Measurements from ENCODE around the gene ALG9.

- TF ChIP-seq ZNF654 (tag by site-specific recombination; IDR thresholded peaks at IDR 0.05; ENCODE audit: low read depth) (no peak), ZSCAN30 (tag by site-specific recombination; IDR thresholded peaks at IDR 0.05) (no peak), ZNF639 (tag by site-specific recombination; IDR thresholded peaks at IDR 0.05) (no peak), YY1 (tag by site-specific recombination; IDR thresholded peaks at IDR 0.05) (no peak), ZNF324 (tag by site-specific recombination; IDR thresholded peaks at IDR 0.05) (no peak), SALL2 (tag by site-specific recombination; IDR thresholded peaks at IDR 0.05; ENCODE audit: borderline replicate concordance) (no peak), ZNF561 (tag by site-specific recombination; IDR thresholded peaks at IDR 0.05; ENCODE audit: borderline replicate concordance) (no peak), CTCF (tag by site-specific recombination; IDR thresholded peaks at IDR 0.05) (no peak), ZNF10 (tag by site-specific recombination; IDR thresholded peaks at IDR 0.05) (no peak), ZNF248 (tag by site-specific recombination; IDR thresholded peaks at IDR 0.05) (no peak), ZNF701 (tag by site-specific recombination; IDR thresholded peaks at IDR 0.05) (no peak), ZNF114 (tag by site-specific recombination; IDR thresholded peaks at IDR 0.05) (no peak), ZBTB49 (tag by site-specific recombination; IDR thresholded peaks at IDR 0.05; ENCODE audit: low read depth) (no peak)
Observed at GRCh38 chr11:111761036-111761435, 110.3 kb downstream of the ALG9 start.

Measured in HEK293 (cell line).